Activated CD8-positive, alpha-beta memory T cell treated with anti-CD3 and anti-CD28 coated beads for 36 hours (primary cell): ENCODE results near the gene PKNOX2. TPM values are rescaled to one million over a fixed set of nuclear protein-coding genes. Genes with fewer than 3 reads are reported as not detected.

Experiments
- CTCF ChIA-PET: fragments of 350-600 bp; sonication (Branson Sonifier 250); formaldehyde crosslinking; loops from one replicate; lab custom pipeline; 2021; ENCODE audit warnings: antibody characterized with exemption; lab: Charles Lee
- POLR2A ChIA-PET: fragments of 350-600 bp; sonication (Branson Sonifier 250); formaldehyde crosslinking; loops from one replicate; lab custom pipeline; 2021; ENCODE audit warnings: antibody characterized with exemption; lab: Charles Lee
- total RNA-seq, 2 experiments: library from RNA; stranded (reverse); gene quantifications; one replicate each; pipeline ENCODE4 v1.2.3, GENCODE V29; 2021

Gene PKNOX2
- total RNA-seq, 2 experiments from 2014 or later: not detected

GRCh38 chr11:125428486-125429173 is 264.1 kb downstream of the PKNOX2 start:
- CTCF ChIA-PET: interaction anchor here (0.8 to 1.2 kb wide), 3 partner anchors 9 to 32 kb away, joined by 3 read pairs; no protein-coding TSS in a partner anchor
- POLR2A ChIA-PET: no interaction called here

- ChIA-PET POLR2A (no interaction called here), CTCF (interaction anchor here (0.8 to 1.2 kb wide), 3 partner anchors 8 to 32 kb away, joined by 3 read pairs; no protein-coding TSS in a partner anchor)
Observed at GRCh38 chr11:125429174-125429707, 264.7 kb downstream of the PKNOX2 start.

- POLR2A ChIA-PET: no interaction called here
- CTCF ChIA-PET: interaction anchor here (1.0 to 1.2 kb wide), 2 partner anchors 9 to 21 kb away, joined by 3 to 4 read pairs; no protein-coding TSS in a partner anchor
Observed at GRCh38 chr11:125429807-125430678, 265.5 kb downstream of the PKNOX2 start.

- CTCF ChIA-PET: interaction anchor here (1.0 kb wide), 1 partner anchor 20 kb away, joined by 4 read pairs; no protein-coding TSS in a partner anchor
- POLR2A ChIA-PET: no interaction called here
Observed at GRCh38 chr11:125431009-125431408, 266.5 kb downstream of the PKNOX2 start.

GRCh38 chr11:125431481-125431880 is 266.9 kb downstream of the PKNOX2 start:
- ChIA-PET POLR2A (no interaction called here), CTCF (no interaction called here)

- ChIA-PET POLR2A (no interaction called here), CTCF (interaction anchor here (1.0 kb wide), 1 partner anchor 13 kb away, joined by 3 read pairs; no protein-coding TSS in a partner anchor)
Observed at GRCh38 chr11:125433454-125434121, 269.0 kb downstream of the PKNOX2 start.

GRCh38 chr11:125435461-125436238 is 271.1 kb downstream of the PKNOX2 start:
- CTCF ChIA-PET: no interaction called here
- POLR2A ChIA-PET: no interaction called here

GRCh38 chr11:125441648-125442410 is 277.3 kb downstream of the PKNOX2 start:
- ChIA-PET POLR2A (no interaction called here), CTCF (no interaction called here)

- CTCF ChIA-PET: no interaction called here
- POLR2A ChIA-PET: no interaction called here
Observed at GRCh38 chr11:125442946-125443345, 278.4 kb downstream of the PKNOX2 start.

- ChIA-PET CTCF (no interaction called here), POLR2A (no interaction called here)
Observed at GRCh38 chr11:125443767-125444311, 279.3 kb downstream of the PKNOX2 start.

GRCh38 chr11:125445731-125446130 is 281.2 kb downstream of the PKNOX2 start:
- ChIA-PET POLR2A (no interaction called here), CTCF (no interaction called here)

- POLR2A ChIA-PET: no interaction called here
Observed at GRCh38 chr11:125446279-125446678, 281.7 kb downstream of the PKNOX2 start.

GRCh38 chr11:125447721-125448120 is 283.2 kb downstream of the PKNOX2 start:
- CTCF ChIA-PET: no interaction called here
- POLR2A ChIA-PET: no interaction called here

More at GRCh38 chr11:125446279-125446678, 281.7 kb downstream of the PKNOX2 start:
- CTCF ChIA-PET: interaction anchor here (0.8 kb wide), 1 partner anchor 13 kb away, joined by 3 read pairs; no protein-coding TSS in a partner anchor

GRCh38 chr11:125448136-125448535 is 283.6 kb downstream of the PKNOX2 start:
- POLR2A ChIA-PET: no interaction called here
- CTCF ChIA-PET: no interaction called here

GRCh38 chr11:125449565-125449964 is 285.0 kb downstream of the PKNOX2 start:
- ChIA-PET CTCF (no interaction called here), POLR2A (no interaction called here)

GRCh38 chr11:125451400-125452124 is 287.0 kb downstream of the PKNOX2 start:
- POLR2A ChIA-PET: no interaction called here
- CTCF ChIA-PET: interaction anchor here (1.2 to 2.9 kb wide), 4 partner anchors 9 to 37 kb away, joined by 4 to 8 read pairs (median 6); no protein-coding TSS in a partner anchor

GRCh38 chr11:125452125-125452470 is 287.5 kb downstream of the PKNOX2 start:
- CTCF ChIA-PET: interaction anchor here (1.2 to 2.9 kb wide), 5 partner anchors 9 to 88 kb away, joined by 4 to 8 read pairs (median 4); no protein-coding TSS in a partner anchor
- POLR2A ChIA-PET: no interaction called here
